Adipose tissue (tissue), 3 donors: Measurements from ENCODE around the gene FXN. TPM values are rescaled to one million over a fixed set of nuclear protein-coding genes. Genes with fewer than 3 reads are reported as not detected.
"Not testable (repeated sequence)": the region's sequence is repeated elsewhere in the genome, so short reads cannot be mapped to it uniquely, and the experiment has no call there.

Experiments used
- H3K27ac ChIP-seq: one replicate; pipeline ENCODE4 v1.5.1; 2013; ENCODE audit warnings: low read depth, low read length
- WGBS, 3 donors: extraction: QIAGEN DNeasy Blood & Tissue Kit; methylation state at CpG; one replicate each; pipeline ENCODE4 v1.1.7; 2013; 5-methylcytosine and 5-hydroxymethylcytosine counted together
- polyA plus RNA-seq, 3 donors: library from polyadenylated mRNA; stranded (reverse); fragments of 200-250 nt; gene quantifications; one replicate each; pipeline ENCODE4 v1.2.3, GENCODE V29; 2013
- donor health status: healthy with polysubstance abuse.
- donor health status: Bipolar disorder and iron deficiency.
- donor health status: healthy.

FXN gene
- polyA plus RNA-seq, 3 donors: 8.3 to 15.2 (median 12.1) TPM

DNA sequence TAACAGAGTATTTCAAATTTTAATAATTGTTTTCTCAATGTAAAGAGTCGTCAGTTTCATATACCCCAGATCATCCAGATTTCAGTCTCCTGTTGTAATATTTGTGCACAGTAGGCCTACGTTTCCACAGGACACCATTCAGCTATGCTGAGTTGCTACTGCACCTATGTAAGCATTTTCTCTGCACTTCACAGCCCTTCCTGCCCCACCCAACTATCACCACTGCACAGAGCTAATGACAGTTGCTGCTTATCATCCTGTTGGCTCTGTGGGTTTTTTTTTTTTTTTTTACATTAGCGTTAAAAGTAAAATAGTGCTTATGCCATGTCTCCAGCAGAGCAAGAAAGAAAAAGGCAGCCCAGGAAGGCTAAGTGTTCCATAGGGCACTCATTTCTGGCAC is 15.7 kb upstream of the FXN start:
- H3K27ac ChIP-seq: no peak overlapping the region
- WGBS, 3 donors: 33 to 41% (median 34%) methylated on average over 3 of the region's 3 CpGs

DNA sequence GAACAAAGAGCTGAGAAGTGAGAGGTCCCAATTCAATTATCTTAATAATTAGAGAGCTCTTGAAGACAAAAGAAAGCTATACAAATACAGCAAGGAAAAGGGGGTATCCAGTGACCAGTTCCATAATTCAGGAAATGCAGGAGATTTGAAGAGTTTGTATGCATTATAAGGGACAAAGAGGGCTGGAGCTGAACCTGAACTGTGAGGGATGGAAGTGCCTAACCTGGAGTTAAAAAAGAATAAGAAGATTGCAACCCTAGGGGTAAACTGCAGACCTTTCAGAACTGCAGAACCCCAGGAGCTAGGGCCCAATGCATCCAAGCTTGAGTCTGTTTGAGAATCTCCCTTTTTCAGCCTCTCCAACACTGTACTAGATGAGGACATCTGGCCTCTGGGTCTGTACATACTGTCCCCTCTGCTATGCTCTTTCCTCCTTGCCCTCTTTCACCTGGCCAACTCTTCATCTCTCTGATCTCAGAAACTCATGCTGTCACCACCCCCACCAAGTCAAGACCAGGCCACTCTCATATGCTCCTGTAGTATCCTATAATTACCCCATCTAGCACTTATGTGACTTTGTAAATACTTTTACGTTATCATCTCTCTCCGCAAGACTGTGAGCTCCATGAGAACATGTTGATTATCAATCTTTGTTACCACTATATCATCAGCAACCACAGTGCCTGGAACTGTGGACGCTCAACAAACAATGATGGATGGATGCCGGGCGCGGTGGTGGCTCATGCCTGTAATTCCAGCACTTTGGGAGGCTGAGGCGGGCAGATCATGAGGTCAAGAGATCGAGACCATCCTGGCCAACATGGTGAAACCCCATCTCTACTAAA is 15.0 kb upstream of the FXN start:
- H3K27ac ChIP-seq: no peak overlapping the region
- 92 to 96% (median 95%) methylated on average over 8 of the region's 8 CpGs for WGBS, 3 donors

DNA sequence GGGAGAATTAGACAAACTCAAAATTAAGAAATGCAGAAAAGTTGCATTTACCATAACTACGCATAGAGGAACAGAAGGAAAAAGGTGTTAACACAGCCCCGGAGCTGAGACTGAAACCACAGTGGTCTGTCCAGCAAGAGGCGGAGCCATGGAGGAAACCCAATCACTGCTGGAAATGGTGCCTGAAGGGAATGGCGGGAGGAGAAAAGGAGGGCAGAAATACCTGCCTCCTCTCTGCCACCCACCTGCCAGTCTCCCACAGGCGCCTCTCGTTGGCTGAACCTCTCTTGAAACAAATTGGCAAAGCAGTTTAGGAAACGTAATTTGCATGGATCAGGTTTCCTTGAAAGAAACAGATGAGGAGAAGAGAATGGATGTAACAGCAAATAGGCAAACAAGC is 11.9 kb upstream of the FXN start:
- WGBS, 3 donors: 43 to 57% (median 53%) methylated on average over 7 of the region's 7 CpGs
- H3K27ac ChIP-seq: no peak overlapping the region

DNA sequence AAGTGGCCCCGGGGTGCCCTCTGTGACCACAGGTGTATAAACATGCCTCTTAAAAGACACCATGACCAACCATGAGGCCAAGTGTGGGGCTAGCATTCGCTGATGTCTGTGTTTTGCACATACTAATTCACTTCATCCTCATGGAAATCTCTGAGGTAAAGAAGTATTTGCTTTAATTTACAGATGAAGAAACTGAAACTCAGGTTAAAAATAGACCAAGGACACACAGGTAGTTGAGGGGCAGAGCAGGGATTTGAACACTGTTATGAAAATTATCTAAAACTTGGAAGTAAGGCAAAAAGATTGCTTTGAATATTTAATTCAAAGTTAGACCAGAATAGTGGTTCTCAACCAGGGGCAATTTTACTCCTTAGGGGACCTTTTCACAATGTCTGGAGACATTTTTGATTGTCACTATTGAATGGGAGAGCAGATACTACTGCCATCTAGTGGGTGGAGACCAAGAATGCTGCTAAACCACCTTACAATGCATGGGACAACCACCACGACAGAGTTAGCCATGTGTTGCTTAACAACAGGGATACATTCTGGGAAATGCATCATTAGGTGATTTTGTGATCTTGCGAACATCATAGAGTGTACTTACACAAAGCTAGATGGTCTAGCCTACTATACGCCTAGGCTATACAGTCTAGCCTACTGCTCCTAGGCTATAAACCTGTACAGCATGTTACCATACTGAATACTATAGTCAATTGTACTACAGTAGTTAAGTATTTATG is 8.0 kb upstream of the FXN start:
- WGBS, 3 donors: 48 to 59% (median 50%) methylated on average over 5 of the region's 5 CpGs
- H3K27ac ChIP-seq: no peak overlapping the region

DNA sequence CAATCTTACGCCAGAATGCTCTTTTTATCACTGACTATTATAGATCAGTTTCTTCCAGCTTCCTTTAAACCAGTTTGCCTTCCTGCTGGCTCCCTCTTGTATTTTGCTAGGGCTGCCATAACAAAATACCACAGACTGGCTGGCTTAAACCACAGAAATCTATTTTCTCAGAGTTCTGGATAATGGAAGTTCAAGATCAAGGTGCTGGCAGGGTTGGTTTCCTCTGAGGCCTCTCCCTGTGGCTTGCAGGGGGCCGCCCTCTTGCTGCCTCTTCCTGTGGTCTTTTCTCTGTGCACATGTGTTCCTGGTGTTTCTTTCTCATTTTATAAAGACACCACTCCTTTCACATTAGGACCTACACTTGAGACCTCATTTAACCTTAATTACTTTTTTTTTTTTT is 6.8 kb upstream of the FXN start:
- 69 to 92% (median 73%) methylated on average over 2 of the region's 2 CpGs for WGBS, 3 donors
- no peak overlapping the region for H3K27ac ChIP-seq

DNA sequence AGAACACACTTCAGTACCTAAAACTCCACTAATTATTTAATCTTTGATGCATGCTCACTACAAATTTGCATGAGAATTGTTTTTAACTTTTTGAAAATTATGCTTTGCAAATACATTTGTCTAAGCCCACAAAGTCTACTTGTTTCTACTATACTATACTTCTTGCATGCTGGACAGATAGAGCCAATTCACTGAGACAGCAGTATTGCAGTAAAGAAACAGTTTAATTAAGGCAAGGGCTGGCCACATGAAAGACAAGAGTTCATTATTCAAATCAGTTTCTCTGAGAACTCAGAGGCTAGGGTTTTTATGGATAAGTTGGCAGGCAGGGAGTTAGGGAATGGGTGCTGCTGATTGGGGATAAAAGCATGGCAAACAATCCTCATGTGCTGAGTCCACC is 6.0 kb upstream of the FXN start:
- H3K27ac ChIP-seq: no peak overlapping the region

DNA sequence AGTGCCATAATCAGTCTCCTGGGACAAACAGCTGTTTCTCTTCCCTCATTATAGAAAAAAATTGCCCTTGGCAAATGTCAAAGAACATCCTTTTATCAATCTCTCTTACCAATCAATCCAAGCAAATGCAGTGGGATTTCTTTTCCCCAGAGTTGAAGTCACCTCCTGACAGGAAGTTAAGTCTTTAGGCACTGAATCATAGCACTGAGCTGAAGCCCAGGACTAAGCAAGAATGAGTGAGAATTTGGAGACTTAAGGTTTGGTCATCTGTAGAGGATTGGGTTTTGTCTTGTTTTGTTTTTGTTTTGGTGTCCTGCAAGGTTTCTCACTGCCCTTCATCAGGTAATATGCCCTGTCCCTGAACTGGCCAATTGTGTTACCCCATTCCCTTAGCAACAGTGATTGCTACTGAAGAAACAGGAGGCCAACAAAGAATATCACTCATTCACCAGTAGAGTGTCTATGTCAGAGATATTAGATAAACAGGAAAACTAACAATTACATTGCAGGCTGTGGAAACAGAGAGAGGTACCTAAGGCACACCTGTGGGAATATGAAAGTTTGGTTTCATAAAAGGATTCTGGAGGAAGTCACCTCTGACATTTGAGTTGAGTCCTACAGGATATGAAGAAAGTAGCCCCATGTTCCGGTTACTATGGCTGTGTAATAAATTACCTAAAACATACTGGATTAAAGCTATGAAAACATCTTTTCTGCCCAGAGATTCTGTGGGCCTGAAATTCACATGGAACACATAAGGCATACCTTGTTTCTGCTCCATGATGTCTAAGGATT is 4.5 kb upstream of the FXN start:
- 41 to 76% (median 53%) methylated on average over 1 of the region's 1 CpG for WGBS, 3 donors

DNA sequence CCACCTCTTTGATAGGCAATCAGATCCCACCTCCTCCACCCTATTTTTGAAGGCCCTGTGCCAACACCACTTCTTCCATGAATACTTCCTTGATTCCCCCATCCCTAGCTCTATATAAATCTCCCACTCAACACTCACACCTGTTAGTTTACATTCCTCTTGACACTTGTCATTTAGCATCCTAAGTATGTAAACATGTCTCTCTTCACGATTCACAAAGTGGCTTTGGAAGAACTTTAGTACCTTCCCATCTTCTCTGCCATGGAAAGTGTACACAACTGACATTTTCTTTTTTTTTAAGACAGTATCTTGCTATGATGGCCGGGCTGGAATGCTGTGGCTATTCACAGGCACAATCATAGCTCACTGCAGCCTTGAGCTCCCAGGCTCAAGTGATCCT is 1.5 kb upstream of the FXN start:
- H3K27ac ChIP-seq: no peak overlapping the region
- WGBS, 3 donors: 42 to 85% (median 76%) methylated on average over 2 of the region's 2 CpGs

More for the DNA sequence above, 4.5 kb upstream of the FXN start:
- H3K27ac ChIP-seq: no peak overlapping the region

DNA sequence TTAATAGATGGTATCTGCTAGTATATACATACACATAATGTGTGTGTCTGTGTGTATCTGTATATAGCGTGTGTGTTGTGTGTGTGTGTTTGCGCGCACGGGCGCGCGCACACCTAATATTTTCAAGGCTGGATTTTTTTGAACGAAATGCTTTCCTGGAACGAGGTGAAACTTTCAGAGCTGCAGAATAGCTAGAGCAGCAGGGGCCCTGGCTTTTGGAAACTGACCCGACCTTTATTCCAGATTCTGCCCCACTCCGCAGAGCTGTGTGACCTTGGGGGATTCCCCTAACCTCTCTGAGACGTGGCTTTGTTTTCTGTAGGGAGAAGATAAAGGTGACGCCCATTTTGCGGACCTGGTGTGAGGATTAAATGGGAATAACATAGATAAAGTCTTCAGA is 757 bp downstream of the FXN start:
- H3K27ac ChIP-seq: no peak overlapping the region
- WGBS, 3 donors: 1 to 3% (median 3%) methylated on average over 14 of the region's 14 CpGs

DNA sequence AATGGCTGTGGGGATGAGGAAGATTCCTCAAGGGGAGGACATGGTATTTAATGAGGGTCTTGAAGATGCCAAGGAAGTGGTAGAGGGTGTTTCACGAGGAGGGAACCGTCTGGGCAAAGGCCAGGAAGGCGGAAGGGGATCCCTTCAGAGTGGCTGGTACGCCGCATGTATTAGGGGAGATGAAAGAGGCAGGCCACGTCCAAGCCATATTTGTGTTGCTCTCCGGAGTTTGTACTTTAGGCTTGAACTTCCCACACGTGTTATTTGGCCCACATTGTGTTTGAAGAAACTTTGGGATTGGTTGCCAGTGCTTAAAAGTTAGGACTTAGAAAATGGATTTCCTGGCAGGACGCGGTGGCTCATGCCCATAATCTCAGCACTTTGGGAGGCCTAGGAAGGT is 1.2 kb downstream of the FXN start:
- no peak overlapping the region for H3K27ac ChIP-seq
- 50 to 61% (median 52%) methylated on average over 10 of the region's 10 CpGs for WGBS, 3 donors

DNA sequence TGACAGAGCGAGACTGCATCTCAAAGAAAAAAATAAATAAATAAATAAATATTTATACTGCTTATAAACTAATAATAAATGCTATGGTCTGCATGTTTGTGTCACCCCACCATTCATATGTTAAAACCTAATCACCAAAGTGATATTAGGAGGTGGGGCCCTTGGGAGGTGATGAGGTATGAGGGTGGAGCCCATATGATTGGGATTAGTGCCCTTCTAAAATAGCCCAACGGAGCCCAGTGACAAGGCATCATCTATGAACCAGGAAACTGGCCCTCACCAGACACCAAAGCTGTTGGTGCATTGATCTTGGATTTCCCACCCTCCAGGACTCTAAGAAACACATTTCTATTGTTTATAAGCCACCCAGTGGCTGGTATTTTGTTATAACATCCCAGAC is 5.1 kb downstream of the FXN start:
- no peak overlapping the region for H3K27ac ChIP-seq
- whole genome bisulfite sequencing, 3 donors: 96 to 98% (median 98%) methylated on average over 2 of the region's 2 CpGs

DNA sequence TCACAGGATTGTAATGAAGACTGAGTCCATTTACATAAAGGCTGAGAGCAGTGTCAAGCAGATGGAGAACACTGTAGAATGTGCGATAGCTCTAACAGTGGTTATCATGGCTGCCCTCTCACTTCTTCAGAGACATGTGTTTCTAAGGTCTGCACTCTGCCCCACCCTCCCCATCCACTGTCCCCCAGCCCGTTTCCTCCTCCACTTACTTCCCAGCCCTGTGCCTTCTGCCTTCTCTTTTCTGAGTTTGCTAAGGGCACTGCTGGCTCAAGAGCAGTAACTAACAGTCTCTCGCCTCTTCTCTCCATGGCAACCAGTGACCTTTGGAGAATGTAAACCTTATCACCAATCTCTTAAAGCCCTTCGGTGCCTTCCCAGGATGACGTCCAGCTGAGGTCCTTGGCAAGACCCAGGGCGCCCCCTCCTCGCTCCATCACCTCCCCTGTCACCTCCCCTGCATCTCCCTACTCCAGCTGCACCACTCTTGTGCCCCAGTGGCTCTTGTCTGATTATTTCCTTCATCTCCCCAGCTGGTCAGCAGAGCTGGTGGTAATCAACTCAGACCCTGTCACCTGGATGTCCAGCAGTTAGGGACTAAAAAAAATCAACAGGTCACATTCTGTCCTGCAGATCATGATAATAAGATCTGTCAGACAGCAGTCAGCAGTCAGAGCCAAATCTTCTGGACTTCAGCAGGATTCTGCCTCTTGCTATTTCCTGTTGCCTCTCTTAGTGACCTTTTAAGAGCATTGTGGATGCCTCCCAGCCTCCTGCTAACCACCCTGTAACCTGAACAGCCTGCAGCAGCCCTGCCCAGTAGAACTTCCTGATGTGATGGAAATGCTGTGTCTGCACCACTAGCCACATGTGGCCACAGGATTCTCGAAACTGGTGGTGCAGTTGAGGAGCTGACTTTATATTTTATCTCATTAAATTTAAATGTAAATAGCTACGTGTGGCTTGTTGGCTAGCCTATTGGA is 9.0 kb downstream of the FXN start:
- H3K27ac ChIP-seq: no peak overlapping the region
- WGBS, 3 donors: 50 to 68% (median 61%) methylated on average over 9 of the region's 9 CpGs

DNA sequence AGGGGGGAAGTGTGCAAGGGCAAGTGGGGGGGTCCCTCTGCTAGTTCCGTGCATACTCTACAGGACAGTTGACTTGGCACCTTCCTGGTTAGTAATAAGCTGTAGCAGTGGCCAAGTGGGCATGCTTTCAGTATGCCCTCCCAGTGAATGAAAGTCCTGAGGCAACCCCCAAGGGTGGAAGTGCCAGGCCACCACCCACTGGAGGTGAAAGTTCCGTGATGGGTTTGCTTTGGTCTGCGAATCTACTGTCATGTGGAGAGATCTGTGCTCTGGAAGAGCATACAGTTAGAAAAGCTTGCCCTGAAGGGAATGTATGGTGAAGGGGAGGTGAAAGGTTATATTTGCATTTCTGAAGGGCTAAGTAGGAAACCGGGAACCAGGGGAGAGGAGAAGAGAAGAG is 10.3 kb downstream of the FXN start:
- 76 to 81% (median 77%) methylated on average over 4 of the region's 4 CpGs for WGBS, 3 donors
- H3K27ac ChIP-seq: no peak overlapping the region

DNA sequence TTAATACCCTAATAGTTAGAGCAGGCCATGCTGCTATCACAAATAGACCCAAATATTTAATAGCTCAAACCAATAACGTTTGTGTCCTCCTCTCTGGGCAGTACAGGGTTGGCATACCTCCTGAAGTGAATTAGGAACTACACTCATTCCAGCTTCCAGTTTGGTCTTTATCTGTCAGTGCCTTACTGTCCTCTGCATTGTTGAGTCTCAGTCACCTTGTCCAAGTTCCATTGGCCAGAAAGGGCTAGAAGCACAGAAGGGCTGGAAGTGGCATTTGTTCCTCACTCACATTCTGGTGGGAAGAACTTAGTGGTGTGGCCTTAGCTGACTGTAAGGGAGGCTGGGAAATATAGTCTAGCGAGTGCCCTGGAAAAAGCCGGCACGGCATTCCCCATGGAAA is 11.2 kb downstream of the FXN start:
- no peak overlapping the region for H3K27ac ChIP-seq
- 63 to 74% (median 73%) methylated on average over 4 of the region's 4 CpGs for WGBS, 3 donors

DNA sequence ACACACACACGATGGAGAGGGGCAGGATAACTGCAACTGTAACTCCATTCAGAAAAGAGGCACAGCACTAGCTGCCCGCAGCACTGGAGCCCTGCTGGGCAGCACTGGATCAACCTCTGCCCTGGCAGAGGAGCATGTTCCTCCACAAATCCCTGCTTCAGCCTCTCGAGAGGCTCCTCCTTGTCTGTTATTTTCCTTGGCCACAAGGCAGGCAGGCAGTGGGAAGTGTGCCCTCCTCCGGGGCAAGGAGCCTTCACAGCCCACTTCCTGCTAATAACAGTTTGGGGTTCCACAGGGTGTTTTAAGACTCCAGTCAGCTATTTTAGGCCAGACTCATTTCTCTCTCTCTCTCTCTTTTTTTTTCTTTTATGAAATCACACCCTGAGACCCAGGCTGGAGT is 11.8 kb downstream of the FXN start:
- 39 to 74% (median 42%) methylated on average over 4 of the region's 4 CpGs for WGBS, 3 donors
- no peak overlapping the region for H3K27ac ChIP-seq

DNA sequence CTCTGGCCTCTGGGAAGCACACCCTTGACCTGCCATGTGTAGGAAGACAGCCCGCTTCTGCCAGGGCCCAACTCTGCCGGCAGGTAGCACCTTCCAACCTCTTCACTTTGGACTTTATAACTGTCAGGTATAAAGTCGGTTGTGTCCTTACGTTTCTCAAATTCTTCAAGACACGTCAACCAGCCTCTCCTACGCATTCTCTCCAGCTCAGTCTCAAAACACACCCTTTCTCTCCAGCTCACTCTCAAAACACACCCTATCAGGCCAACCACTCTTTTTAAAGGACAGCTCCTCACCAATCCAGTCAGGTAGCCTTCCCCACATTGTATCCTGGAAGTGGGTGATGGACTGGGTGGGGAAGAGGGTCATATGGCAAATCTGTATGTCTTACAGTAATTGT is 13.5 kb downstream of the FXN start:
- 78 to 88% (median 86%) methylated on average over 6 of the region's 6 CpGs for WGBS, 3 donors
- no peak overlapping the region for H3K27ac ChIP-seq

DNA sequence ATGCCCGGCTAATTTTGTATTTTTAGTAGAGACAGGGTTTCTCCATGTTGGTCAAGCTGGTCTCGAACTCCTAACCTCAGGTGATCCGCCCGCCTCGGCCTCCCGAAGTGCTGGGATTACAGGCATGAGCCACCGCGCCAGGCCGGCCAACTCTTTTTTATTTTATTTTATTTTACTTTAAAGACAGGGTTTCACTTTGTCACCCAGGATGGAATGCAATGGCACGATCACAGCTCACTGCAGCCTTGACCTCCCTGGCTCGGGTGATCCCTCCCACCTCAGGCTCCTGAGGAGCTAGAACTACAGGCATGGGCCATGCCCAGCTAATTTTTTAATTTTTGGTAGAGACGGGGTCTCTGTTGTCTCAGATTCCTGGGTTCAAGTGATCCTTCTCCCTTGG is 15.4 kb downstream of the FXN start:
- H3K27ac ChIP-seq: not testable (repeated sequence)
- 86 to 89% (median 87%) methylated on average over 11 to 12 of the region's 12 CpGs for WGBS, 3 donors

DNA sequence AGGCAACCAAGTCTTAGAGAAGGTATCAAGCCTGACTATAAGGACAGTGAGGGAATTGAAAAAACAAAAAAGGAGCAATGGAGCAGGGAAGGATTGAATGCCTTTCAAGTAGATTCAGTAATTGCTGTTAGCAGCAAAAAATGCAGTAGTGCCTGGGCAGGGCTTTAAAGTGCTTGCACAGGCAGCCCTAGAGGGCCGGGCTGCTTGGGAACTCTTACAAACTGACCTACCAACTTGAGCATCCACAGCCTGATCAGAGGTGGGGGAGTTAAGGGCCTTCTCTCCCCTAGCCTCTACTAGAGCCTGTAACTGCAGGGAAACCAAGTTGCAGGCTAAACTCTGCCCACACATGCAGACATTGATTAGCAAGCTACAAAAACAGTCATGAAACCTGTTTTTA is 19.4 kb downstream of the FXN start:
- WGBS, 3 donors: 73 to 82% (median 78%) methylated on average over 1 of the region's 1 CpG
- no peak overlapping the region for H3K27ac ChIP-seq
